ELR (cell line): ENCODE results near the gene RNF212.
"Not testable (repeated sequence)": the region's sequence is repeated elsewhere in the genome, so short reads cannot be mapped to it uniquely, and the experiment has no call there.

Source experiments
- DNase-seq: peaks from one replicate; pipeline ENCODE4 v3.0.0-alpha.2; 2015; ENCODE audit warnings: low read depth

RNF212 gene

GRCh38 chr4:1065732-1066131 lies 47.6 kb downstream of the RNF212 start:
- no peak for DNase-seq

DNA sequence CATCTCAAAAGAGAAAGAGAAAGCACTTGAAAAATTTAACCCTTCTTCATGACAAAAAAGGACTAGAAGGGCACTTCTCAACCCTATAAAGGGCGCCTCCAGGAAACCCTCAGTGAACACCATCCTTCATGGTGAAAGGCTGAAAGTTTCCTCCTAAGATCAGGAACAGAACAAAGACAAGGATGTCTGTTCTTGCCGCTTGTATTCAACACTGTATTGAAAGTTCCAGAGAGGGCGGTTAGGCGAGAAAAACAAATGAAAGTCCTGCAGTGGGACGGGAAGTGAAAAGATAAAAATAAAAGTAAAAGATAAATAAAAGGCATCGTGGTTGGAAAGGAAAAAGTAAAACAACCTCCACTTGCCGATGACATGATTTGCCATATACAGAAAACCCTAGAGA lies 50.9 kb downstream of the RNF212 start:
- no peak for DNase-seq

- no peak for DNase-seq
Measured at GRCh38 chr4:1061760-1062159, 51.6 kb downstream of the RNF212 start.

GRCh38 chr4:1061056-1061700 lies 52.2 kb downstream of the RNF212 start:
- DNase-seq = no peak

DNA sequence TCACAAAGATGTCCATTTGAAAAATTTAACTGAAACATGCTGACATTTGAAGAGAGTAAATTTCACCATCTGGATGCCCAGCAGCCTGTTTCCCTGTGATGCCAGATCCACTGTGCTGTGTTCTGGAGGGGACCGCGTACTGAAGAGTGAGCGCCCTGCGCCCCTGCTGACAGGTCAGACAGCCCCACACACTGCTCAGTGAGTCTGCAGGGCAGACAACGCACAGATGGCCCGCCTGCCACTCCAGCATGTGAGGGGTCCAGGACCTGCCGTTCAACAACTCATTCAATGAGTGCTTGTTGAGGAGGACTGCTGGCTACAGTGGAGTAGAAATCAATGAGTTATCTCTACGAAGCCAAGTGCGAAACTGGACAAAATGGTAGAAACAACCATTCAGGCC lies 52.7 kb downstream of the RNF212 start:
- DNase-seq = no peak

DNA sequence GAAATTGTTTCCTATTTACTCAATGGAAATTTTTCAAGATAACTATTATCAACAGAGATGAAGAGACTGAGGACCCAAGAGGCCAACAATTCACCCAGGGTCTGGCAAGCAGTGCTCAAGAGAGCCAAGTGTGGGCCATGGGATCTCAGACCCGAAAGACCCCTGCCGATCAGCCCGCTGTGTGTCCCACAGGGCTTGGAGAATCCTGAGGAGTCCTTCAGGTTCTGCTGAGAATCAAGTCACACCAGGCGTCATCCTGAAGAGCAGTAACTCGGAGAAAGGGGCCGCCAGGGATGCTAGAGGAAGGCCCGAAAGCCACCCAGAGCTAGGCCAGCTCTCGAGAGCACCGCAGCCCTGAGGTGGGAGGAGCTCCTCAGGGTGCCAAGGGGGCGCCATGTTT lies 53.2 kb downstream of the RNF212 start:
- no peak for DNase-seq

DNA sequence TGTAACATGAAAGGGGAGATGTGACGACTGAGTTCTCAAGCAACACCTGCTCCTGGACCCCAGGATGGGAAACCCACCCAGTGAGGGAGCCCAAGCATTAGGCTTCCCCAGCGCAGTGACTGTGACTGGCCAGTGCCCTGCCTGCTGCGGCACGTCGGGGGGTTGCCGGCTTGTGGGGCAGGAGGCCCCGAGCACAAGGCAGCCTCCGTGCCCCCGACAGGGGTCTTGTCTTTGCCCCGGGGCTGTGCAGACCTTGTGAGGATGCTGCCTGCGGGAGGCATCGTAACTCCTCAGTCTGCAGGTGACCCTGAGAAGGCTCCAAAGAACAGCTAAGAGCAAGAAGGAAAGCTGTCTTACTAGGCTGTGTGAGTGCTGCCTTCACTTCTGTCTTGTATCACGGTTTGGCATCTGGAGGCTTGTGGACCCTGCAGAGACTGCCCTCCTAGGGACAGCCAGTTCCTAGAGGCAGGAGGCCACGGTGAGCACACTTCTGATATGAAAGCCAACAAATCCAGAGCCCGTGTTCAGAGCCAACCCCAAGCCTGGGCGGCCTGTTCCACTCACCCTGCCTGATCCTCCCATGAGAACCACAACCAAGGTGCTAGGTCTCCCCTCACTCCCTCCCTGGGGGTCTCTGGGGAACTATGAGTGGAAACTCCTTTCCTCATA lies 54.2 kb downstream of the RNF212 start:
- DNase-seq = no peak

DNA sequence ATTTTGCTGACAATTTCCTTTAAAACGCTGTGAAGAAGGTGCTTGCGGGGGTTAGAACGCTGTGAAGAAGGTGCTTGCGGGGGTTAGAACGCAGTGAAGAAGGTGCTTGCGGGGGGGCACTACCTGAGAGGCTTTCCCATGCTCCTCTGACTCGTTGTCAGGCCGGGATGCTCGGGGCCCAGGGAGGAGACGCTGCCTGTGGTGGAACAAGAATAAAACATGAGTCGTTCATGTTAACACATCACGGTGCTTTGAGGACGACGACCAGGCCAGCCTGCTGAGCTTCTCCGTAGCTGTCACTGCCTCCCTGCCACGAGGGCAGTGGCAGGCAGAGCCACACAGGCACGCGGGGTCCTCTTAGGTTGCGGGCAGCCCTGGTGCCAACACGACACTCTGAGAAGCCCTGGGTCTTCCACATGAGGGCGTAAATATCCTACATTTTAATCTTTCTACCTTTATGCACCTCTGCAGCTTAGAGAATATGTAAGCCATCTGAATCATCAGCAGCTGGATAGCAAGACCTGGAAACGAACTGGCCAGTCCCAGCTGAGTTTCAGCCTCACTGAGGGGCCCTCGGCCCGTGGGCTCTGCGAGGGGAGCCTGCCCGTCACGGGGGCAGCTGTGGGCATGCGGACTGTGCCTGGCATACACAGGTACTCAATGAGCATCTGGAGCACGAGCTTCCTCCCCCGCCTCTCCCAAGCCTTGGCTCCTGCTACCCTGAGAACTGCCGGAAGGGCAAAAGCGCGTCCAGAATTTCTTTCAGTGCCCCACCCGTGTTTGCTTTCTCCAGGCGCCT lies 55.0 kb downstream of the RNF212 start:
- DNase-seq = no peak

DNA sequence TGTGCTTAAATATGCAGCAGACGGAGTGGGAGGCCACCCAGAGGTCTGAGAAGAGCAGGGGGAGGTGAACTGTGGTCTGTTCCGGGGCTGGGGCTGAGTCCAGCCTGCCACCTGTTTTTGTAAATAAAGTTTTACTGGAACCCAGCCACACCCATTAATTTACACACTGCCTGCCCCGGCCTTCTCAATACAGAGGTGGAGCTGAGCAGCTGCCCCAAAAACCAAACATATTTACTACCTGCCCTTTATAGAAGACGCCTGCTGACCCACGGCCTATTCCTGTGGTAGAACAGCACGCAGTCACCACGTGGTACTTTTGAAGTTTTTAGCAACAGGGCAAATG lies 56.0 kb downstream of the RNF212 start:
- no peak for DNase-seq

- DNase-seq = no peak
Measured at GRCh38 chr4:1056671-1057402, 56.5 kb downstream of the RNF212 start.

DNA sequence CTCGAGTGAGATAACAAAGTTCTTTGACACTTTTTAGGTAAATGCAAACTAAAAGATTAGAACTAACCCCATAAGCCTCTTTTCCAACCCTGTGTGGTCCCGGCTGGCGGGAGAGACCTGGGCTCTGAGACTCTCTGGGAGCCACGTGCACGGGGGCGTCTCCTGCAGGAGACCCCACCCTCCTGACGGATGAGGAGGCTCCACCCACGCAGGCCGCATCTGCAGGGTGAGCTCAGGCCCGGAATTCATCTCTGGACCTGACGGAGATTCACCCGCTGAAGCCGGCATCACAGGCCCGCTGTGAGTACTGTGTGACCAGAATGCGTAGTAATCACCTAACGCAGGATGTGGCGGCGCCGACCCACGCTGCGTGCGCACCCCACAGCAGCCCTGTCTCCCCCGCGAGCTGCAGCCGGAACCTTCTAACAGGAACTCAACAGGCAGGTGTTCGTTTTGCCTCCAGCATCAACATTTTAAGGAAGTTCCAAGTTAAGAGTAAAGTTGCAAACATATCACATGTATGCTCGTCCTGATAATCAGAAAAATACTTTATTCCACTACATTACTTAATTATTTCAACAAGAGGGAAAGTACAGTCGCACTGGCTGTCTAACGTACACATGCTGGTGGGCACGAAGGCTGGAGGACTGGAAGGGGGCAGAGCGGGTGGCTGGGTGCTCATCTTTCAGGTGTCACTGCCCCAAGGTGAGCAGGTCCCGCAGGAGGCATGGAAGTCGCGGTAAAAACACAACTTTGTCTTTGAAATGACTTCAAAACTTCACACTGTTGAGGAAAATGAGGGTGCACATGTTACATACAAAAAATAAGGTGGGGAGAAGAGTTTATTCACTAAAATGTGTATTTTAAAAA lies 57.4 kb downstream of the RNF212 start:
- DNase-seq = no peak

DNA sequence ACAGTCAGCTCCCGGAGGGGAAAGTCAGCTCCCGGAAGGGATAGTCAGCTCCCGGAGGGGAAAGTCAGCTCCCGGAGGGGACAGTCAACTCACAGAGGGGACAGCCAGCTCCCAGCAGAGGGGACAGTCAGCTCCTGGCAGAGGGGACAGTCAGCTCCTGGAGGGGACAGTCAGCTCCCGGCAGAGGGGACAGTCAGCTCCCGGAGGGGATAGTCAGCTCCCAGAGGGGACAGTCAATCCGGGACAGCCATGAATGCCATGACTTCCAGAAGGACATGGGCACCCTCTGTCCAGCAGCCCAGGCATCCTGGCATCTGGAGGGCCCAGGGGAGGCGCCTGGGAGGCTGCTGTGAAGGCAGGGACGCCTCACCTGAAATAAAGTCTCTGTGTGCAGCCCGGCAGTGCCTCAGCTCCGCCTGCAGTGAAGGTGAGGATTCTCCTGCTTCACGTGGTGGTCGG lies 58.1 kb downstream of the RNF212 start:
- DNase-seq = not testable (repeated sequence)

DNA sequence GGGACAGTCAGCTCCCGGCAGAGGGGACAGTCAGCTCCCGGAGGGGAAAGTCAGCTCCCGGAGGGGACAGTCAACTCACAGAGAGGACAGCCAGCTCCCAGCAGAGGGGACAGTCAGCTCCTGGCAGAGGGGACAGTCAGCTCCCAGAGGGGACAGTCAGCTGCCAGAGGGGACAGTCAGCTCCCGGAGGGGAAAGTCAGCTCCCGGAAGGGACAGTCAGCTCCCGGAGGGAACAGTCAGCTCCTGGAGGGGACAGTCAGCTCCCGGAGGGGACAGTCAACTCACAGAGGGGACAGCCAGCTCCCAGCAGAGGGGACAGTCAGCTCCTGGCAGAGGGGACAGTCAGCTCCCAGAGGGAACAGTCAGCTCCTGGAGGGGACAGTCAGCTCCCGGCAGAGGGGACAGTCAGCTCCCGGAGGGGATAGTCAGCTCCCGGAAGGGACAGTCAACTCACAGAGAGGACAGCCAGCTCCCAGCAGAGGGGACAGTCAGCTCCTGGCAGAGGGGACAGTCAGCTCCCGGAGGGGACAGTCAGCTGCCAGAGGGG lies 58.6 kb downstream of the RNF212 start:
- DNase-seq = not testable (repeated sequence)

GRCh38 chr4:1053891-1054290 lies 59.5 kb downstream of the RNF212 start:
- DNase-seq = not testable (repeated sequence)

- DNase-seq = peak; percentile 24
Measured at GRCh38 chr4:1053080-1053661, 60.2 kb downstream of the RNF212 start.

- no peak for DNase-seq
Measured at GRCh38 chr4:1052231-1052671, 61.1 kb downstream of the RNF212 start.

GRCh38 chr4:1051472-1051871 lies 61.9 kb downstream of the RNF212 start:
- no peak for DNase-seq

DNA sequence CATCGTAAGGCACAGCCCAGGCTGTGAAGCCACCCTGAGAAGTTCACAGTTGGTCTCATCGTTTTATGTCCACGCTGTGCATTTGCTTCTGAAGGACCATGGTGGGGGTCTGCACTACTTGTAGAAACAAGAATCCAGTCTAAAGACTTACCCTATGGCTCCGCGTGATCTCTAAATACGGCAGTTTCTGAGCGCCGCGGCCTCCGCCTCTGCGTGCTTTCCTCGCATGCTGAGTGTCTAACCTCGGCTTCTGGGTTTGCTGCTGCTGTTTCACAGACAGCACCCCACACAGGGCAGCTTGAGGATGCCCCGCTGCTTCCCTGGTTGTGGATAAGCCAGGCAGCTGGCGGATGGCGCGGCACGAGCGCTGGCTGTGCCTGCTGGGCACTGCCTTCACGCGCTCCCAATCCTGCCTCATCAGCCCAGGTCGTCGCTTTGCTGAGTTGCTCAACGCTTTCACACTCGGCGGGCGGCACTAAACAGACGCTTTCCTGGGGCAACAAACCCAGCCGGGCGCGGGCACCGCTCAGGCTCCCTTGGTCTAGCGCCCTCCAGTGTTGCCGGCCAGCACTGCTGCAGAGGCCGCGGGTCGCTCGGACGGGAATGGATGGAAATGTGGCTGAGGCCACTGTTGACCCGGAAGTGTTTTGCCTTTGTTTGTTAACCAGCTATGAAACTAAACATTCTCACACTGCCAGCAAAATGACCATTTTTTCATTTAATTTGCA lies 62.7 kb downstream of the RNF212 start:
- DNase-seq = no peak

- no peak for DNase-seq
Measured at GRCh38 chr4:1049591-1049905, 63.8 kb downstream of the RNF212 start.
